Measurements from ENCODE around the gene SYCP2L.
"Not testable (repeated sequence)": the region's sequence is repeated elsewhere in the genome, so short reads cannot be mapped to it uniquely, and the experiment has no call there.

Gene SYCP2L

GRCh38 chr6:10886691-10887502 lies at the start of gene SYCP2L:
Gene SYCP2L, plus strand, starts transcription at chr6:10887052. Its CDS starts 75 bp downstream, at chr6:10887127.
- no peak for DNase-seq

GRCh38 chr6:10837622-10837994 lies 49.2 kb upstream of the SYCP2L start:
- no peak for DNase-seq

GRCh38 chr6:10837995-10838793 lies 48.7 kb upstream of the SYCP2L start, which contains the start of gene MAK:
Gene MAK, minus strand, starts transcription at chr6:10838539. Its CDS starts 7,891 bp downstream, at chr6:10830648.
- peak; percentile 68 to 77 (median 72) for DNase-seq

- DNase-seq = no peak
These were observed 48.0 kb upstream of the SYCP2L start for GRCh38 chr6:10838794-10839333.

GRCh38 chr6:10843554-10843953 lies 43.3 kb upstream of the SYCP2L start:
- DNase-seq = no peak

GRCh38 chr6:10847684-10848083 lies 39.2 kb upstream of the SYCP2L start:
- no peak for DNase-seq

- DNase-seq = no peak
These were observed 37.0 kb upstream of the SYCP2L start for GRCh38 chr6:10849901-10850300.

GRCh38 chr6:10850728-10851127 lies 36.1 kb upstream of the SYCP2L start:
- DNase-seq = no peak

- DNase-seq = no peak
These were observed 34.4 kb upstream of the SYCP2L start for GRCh38 chr6:10852361-10852960.

GRCh38 chr6:10853849-10854300 lies 33.0 kb upstream of the SYCP2L start:
- not testable (repeated sequence) for DNase-seq

- DNase-seq = no peak
These were observed 31.8 kb upstream of the SYCP2L start for GRCh38 chr6:10854922-10855632.

- DNase-seq = no peak
These were observed 29.6 kb upstream of the SYCP2L start for GRCh38 chr6:10857259-10857658.

GRCh38 chr6:10861086-10861485 lies 25.8 kb upstream of the SYCP2L start:
- DNase-seq = no peak

GRCh38 chr6:10862361-10862760 lies 24.5 kb upstream of the SYCP2L start:
- DNase-seq = no peak

GRCh38 chr6:10863031-10863430 lies 23.8 kb upstream of the SYCP2L start:
- not testable (repeated sequence) for DNase-seq

- DNase-seq = not testable (repeated sequence)
These were observed 20.1 kb upstream of the SYCP2L start for GRCh38 chr6:10866709-10867108.

GRCh38 chr6:10867952-10868351 lies 18.9 kb upstream of the SYCP2L start:
- DNase-seq = no peak

GRCh38 chr6:10873374-10873773 lies 13.5 kb upstream of the SYCP2L start:
- DNase-seq = no peak

- DNase-seq = no peak
These were observed 12.6 kb upstream of the SYCP2L start for GRCh38 chr6:10874207-10874606.

GRCh38 chr6:10875026-10875425 lies 11.8 kb upstream of the SYCP2L start:
- DNase-seq = no peak

- no peak for DNase-seq
These were observed 9.8 kb upstream of the SYCP2L start for GRCh38 chr6:10877012-10877411.

- DNase-seq = no peak
These were observed 9.0 kb upstream of the SYCP2L start for GRCh38 chr6:10877871-10878270.

Data from activated CD4-positive, CD25-positive, alpha-beta regulatory T cell (primary cell).